IMR-90 (cell line): ENCODE measurements around the gene ENPP7. TPM values are rescaled to one million over a fixed set of nuclear protein-coding genes. Genes with fewer than 3 reads are reported as not detected.

Experiments
- MAZ ChIP-seq: IDR thresholded peaks from 2 replicates; pipeline ENCODE4 v1.6.1; 2012; ENCODE audit warnings: low read depth, mild to moderate bottlenecking, low read length, improper control_type of control experiment, moderate library complexity, borderline replicate concordance
- polyA plus RNA-seq, 3 experiments: library from polyadenylated mRNA; depleted of rRNA; stranded (reverse); fragments of >200 nt; gene quantifications; 2 replicates each; pipeline ENCODE4 v1.2.3, GENCODE V29; 2012; ENCODE audit warnings: low replicate concordance in 1 of 3
- total RNA-seq: library from RNA; depleted of rRNA; stranded (reverse); fragments of >200 nt; gene quantifications from 2 replicates; pipeline ENCODE4 v1.2.3, GENCODE V29; 2012
- TF ChIP-seq, protein P1 (sequence below): fragments of 150-350 bp; IDR thresholded peaks from 2 replicates; pipeline ENCODE4 v1.6.1; 2016; ENCODE audit warnings: low read depth, mild to moderate bottlenecking, low read length, moderate library complexity, borderline replicate concordance

Gene ENPP7
- total and polyA plus RNA-seq, 2 of the 4 experiments (the other 2 are of a cell fraction) = not detected

GRCh38 chr17:79790805-79791734 lies 60.3 kb downstream of the ENPP7 start (continued):
- TF ChIP-seq, protein P1, sequence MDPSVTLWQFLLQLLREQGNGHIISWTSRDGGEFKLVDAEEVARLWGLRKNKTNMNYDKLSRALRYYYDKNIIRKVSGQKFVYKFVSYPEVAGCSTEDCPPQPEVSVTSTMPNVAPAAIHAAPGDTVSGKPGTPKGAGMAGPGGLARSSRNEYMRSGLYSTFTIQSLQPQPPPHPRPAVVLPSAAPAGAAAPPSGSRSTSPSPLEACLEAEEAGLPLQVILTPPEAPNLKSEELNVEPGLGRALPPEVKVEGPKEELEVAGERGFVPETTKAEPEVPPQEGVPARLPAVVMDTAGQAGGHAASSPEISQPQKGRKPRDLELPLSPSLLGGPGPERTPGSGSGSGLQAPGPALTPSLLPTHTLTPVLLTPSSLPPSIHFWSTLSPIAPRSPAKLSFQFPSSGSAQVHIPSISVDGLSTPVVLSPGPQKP = no peak
- no peak for TF ChIP-seq MAZ
